Small intestine (tissue), 7 donors: Measurements from ENCODE around the gene PIAS3. TPM values are rescaled to one million over a fixed set of nuclear protein-coding genes. Genes with fewer than 3 reads are reported as not detected.
"Not testable (repeated sequence)": the region's sequence is repeated elsewhere in the genome, so short reads cannot be mapped to it uniquely, and the experiment has no call there.

Experiments
- DNase-seq, 2 donors: peaks; one replicate each; pipeline versions ENCODE4 v3.0.0 to v3.0.0-alpha.2; 2013
- FAIRE-seq: peaks from 2 replicates; lab custom pipeline; 2012; peaks lifted over from hg19 to GRCh38; lab: Jason Lieb, UNC
- H3K27ac ChIP-seq, 3 donors: one replicate each; pipeline ENCODE4 v1.5.1; 2013; ENCODE audit warnings: low read length in 2 of 3, mild to moderate bottlenecking in 2 of 3, control low read depth in 1 of 3, inconsistent platforms in 1 of 3, low read depth in 1 of 3, moderate library complexity in 1 of 3
- H3K27me3 ChIP-seq, 3 donors: one replicate each; pipeline ENCODE4 v1.6.1; 2013; ENCODE audit warnings: low read length in 3 of 3, inconsistent platforms in 1 of 3; ENCODE audit not compliant: control insufficient read depth in 3 of 3, insufficient read depth in 3 of 3
- H3K36me3 ChIP-seq, 3 donors: one replicate each; pipeline ENCODE4 v1.6.1; 2013; ENCODE audit warnings: low read length in 3 of 3, inconsistent platforms in 1 of 3, low read depth in 1 of 3, mild to moderate bottlenecking in 1 of 3, moderate library complexity in 1 of 3; ENCODE audit not compliant: control insufficient read depth in 3 of 3, insufficient read depth in 2 of 3
- H3K4me1 ChIP-seq, 3 donors: one replicate each; pipeline ENCODE4 v1.6.1; 2013; ENCODE audit warnings: low read length in 2 of 3, inconsistent platforms in 1 of 3, low read depth in 1 of 3, mild to moderate bottlenecking in 1 of 3, moderate library complexity in 1 of 3; ENCODE audit not compliant: control insufficient read depth in 3 of 3, insufficient read depth in 2 of 3
- H3K4me3 ChIP-seq, 3 donors: one replicate each; pipeline ENCODE4 v1.5.1; 2013; ENCODE audit warnings: low read length in 3 of 3, control low read depth in 1 of 3, inconsistent platforms in 1 of 3, low read depth in 1 of 3, mild to moderate bottlenecking in 1 of 3, moderate library complexity in 1 of 3
- H3K9me3 ChIP-seq, 2 donors: one replicate each; pipeline ENCODE4 v1.6.1; 2013; ENCODE audit warnings: low read depth in 1 of 2, low read length in 1 of 2; ENCODE audit not compliant: control insufficient read depth in 2 of 2, insufficient read depth in 1 of 2
- WGBS, 3 donors: extraction: QIAGEN DNeasy Blood & Tissue Kit; methylation state at CpG; one replicate each; pipeline ENCODE4 v1.1.7; 2013; 5-methylcytosine and 5-hydroxymethylcytosine counted together
- polyA plus RNA-seq, 4 donors: library from polyadenylated mRNA; stranded (reverse) in 3 of 4; unstranded in 1 of 4; fragments of 200-250 nt in 3 of 4; fragments of 120-200 nt in 1 of 4; gene quantifications; one replicate each; pipeline versions ENCODE4 v1.2.1 to v1.2.3, GENCODE V29; 2013
- donor health status: healthy with polysubstance abuse.
- donor health status: control.
- donor health status: control.
- donor health status: Bipolar disorder and iron deficiency.
- donor health status: healthy.

PIAS3 gene
- polyA plus RNA-seq, 4 donors, result 5.9 to 21.7 (median 9.2) TPM

GRCh38 chr1:145826030-145826429 lies 32.9 kb downstream of the PIAS3 start:
- WGBS, 3 donors, result 92 to 94% (median 94%) methylated on average over 2 of the region's 2 CpGs
- no peak for FAIRE-seq

GRCh38 chr1:145824499-145824842 lies 34.4 kb downstream of the PIAS3 start:
- H3K27me3 ChIP-seq, result no peaks in the 10 kb centered on the region
- no peaks in the 10 kb centered on the region for H3K9me3 ChIP-seq
- DNase-seq (no peak), FAIRE-seq (no peak)
- peaks cover 11 to 17% (median 16%) of the 10 kb centered on the region in 3 donors for H3K36me3 ChIP-seq
- peak overlapping the region; percentile 65 to 80 (median 75) for H3K4me3 ChIP-seq
- peaks cover 0 to 4% (median 2%) of the 10 kb centered on the region in 3 donors for H3K4me1 ChIP-seq
- 0 to 1% (median 1%) methylated on average over 7 of the region's 7 CpGs for WGBS, 3 donors
- peak overlapping the region; percentile 73 to 93 (median 82) for H3K27ac ChIP-seq

More at GRCh38 chr1:145826030-145826429, 32.9 kb downstream of the PIAS3 start:
- Histone ChIP-seq H3K9me3 (no peaks in the 10 kb centered on the region), H3K36me3 (peaks cover 16 to 22% (median 20%) of the 10 kb centered on the region in 3 donors), H3K4me1 (peaks cover 0 to 4% (median 2%) of the 10 kb centered on the region in 3 donors), H3K27ac (no peak overlapping the region), H3K4me3 (no peak overlapping the region), H3K27me3 (no peaks in the 10 kb centered on the region)
- no peak for DNase-seq

GRCh38 chr1:145823565-145824498 lies 35.0 kb downstream of the PIAS3 start, which contains the start of the genes POLR3C and RNF115:
POLR3C (plus strand) TSS chr1:145824200; CDS start chr1:145825777, 1,577 bp downstream.
RNF115 (minus strand) TSS chr1:145824095; CDS start chr1:145823873, 222 bp downstream.
- peaks cover 10 to 16% (median 14%) of the 10 kb centered on the region in 3 donors for H3K36me3 ChIP-seq
- no peaks in the 10 kb centered on the region for H3K9me3 ChIP-seq
- 0 to 1% (median 1%) methylated on average over 65 to 89 of the region's 89 CpGs for WGBS, 3 donors
- FAIRE-seq (no peak), DNase-seq (peak; percentile 89 to 94)
- peak within 1 kb of the TSS; percentile 73 to 93 (median 82) for H3K27ac ChIP-seq
- H3K27me3 ChIP-seq, result no peaks in the 10 kb centered on the region
- peak within 1 kb of the TSS; percentile 65 to 80 (median 75) for H3K4me3 ChIP-seq
- H3K4me1 ChIP-seq, result peaks cover 0 to 4% (median 2%) of the 10 kb centered on the region in 3 donors

- H3K4me3 ChIP-seq, FAIRE-seq, H3K27ac ChIP-seq, H3K4me1 ChIP-seq, H3K36me3 ChIP-seq, DNase-seq, H3K27me3 ChIP-seq, H3K9me3 ChIP-seq: not testable (repeated sequence)
- WGBS, 3 donors, result 0 to 31% methylated on average over 3 to 4 of the region's 16 CpGs; no CpG with 5 or more reads in 1 of the 3 donors
Measured at GRCh38 chr1:145822779-145823331, 36.0 kb downstream of the PIAS3 start.

- DNase-seq, FAIRE-seq, H3K4me1 ChIP-seq, H3K36me3 ChIP-seq, H3K9me3 ChIP-seq, H3K27me3 ChIP-seq, H3K27ac ChIP-seq, H3K4me3 ChIP-seq: not testable (repeated sequence)
- whole genome bisulfite sequencing, 3 donors, result 62 to 74% (median 69%) methylated on average over 2 to 4 of the region's 6 CpGs
Measured at GRCh38 chr1:145818095-145818494, 40.8 kb downstream of the PIAS3 start.

- FAIRE-seq, H3K4me3 ChIP-seq, H3K27me3 ChIP-seq, H3K9me3 ChIP-seq, H3K36me3 ChIP-seq, DNase-seq, H3K27ac ChIP-seq, H3K4me1 ChIP-seq: not testable (repeated sequence)
- WGBS, 3 donors, result 55 to 90% (median 80%) methylated on average over 5 of the region's 6 CpGs
Measured at GRCh38 chr1:145812977-145813810, 45.7 kb downstream of the PIAS3 start.

- Histone ChIP-seq H3K4me3 (no peak overlapping the region), H3K27me3 (no peaks in the 10 kb centered on the region), H3K36me3 (peaks cover 0 to 3% (median 0%) of the 10 kb centered on the region in 3 donors), H3K27ac (no peak overlapping the region), H3K9me3 (no peaks in the 10 kb centered on the region), H3K4me1 (no peaks in the 10 kb centered on the region)
- DNase-seq (no peak), FAIRE-seq (no peak)
- WGBS, 3 donors, result 95 to 98% (median 95%) methylated on average over 7 of the region's 7 CpGs
Measured at GRCh38 chr1:145806844-145807243, 52.0 kb downstream of the PIAS3 start.

- no peak overlapping the region for H3K27ac ChIP-seq
- H3K27me3 ChIP-seq, result no peaks in the 10 kb centered on the region
- H3K4me3 ChIP-seq, result no peak overlapping the region
- DNase-seq, result no peak
- no peaks in the 10 kb centered on the region for H3K9me3 ChIP-seq
- no peaks in the 10 kb centered on the region for H3K4me1 ChIP-seq
- 96 to 99% (median 98%) methylated on average over 4 of the region's 4 CpGs for WGBS, 3 donors
- H3K36me3 ChIP-seq, result peaks cover 0 to 3% (median 0%) of the 10 kb centered on the region in 3 donors
- FAIRE-seq, result no peak
Measured at GRCh38 chr1:145806408-145806807, 52.5 kb downstream of the PIAS3 start.
